H9 (cell line): ENCODE measurements around the gene POFUT2. TPM values are rescaled to one million over a fixed set of nuclear protein-coding genes. Genes with fewer than 3 reads are reported as not detected.

Experiments
- DNase-seq: peaks from one replicate; pipeline ENCODE4 v3.0.0-alpha.2; 2017
- H2AFZ ChIP-seq: one replicate; pipeline ENCODE4 v1.6.1; 2013; ENCODE audit warnings: mild to moderate bottlenecking, low read length, control low read depth, moderate library complexity
- H2AK5ac ChIP-seq: 2 replicates; pipeline ENCODE4 v1.6.1; 2013; ENCODE audit warnings: low read length, control low read depth, mixed read lengths; ENCODE audit not compliant: insufficient read length
- H2BK120ac ChIP-seq: one replicate; pipeline ENCODE4 v1.6.1; 2013; ENCODE audit warnings: low read depth, mild to moderate bottlenecking, low read length, control low read depth, inconsistent platforms; ENCODE audit not compliant: poor library complexity, severe bottlenecking
- H2BK12ac ChIP-seq: 2 replicates; pipeline ENCODE4 v1.6.1; 2013; ENCODE audit warnings: low read length, control low read depth, mixed read lengths, low read depth; ENCODE audit not compliant: insufficient read length
- H2BK15ac ChIP-seq: 2 replicates; pipeline ENCODE4 v1.6.1; 2013; ENCODE audit warnings: low read depth, low read length, control low read depth
- H2BK20ac ChIP-seq: one replicate; pipeline ENCODE4 v1.6.1; 2013; ENCODE audit warnings: low read depth, mild to moderate bottlenecking, low read length, control low read depth, inconsistent platforms; ENCODE audit not compliant: poor library complexity, severe bottlenecking
- H2BK5ac ChIP-seq: 2 replicates; pipeline ENCODE4 v1.6.1; 2013; ENCODE audit warnings: low read length, control low read depth, mixed read lengths; ENCODE audit not compliant: insufficient read length
- H3K14ac ChIP-seq: 2 replicates; pipeline ENCODE4 v1.6.1; 2013; ENCODE audit warnings: low read length, control low read depth; ENCODE audit not compliant: insufficient read depth
- H3K18ac ChIP-seq: 2 replicates; pipeline ENCODE4 v1.6.1; 2013; ENCODE audit warnings: low read depth, mild to moderate bottlenecking, mixed read lengths, low read length, control low read depth; ENCODE audit not compliant: insufficient read length
- H3K23ac ChIP-seq: 2 replicates; pipeline ENCODE4 v1.6.1; 2013; ENCODE audit warnings: low read length, control low read depth, mixed read lengths, low read depth; ENCODE audit not compliant: insufficient read length
- H3K23me2 ChIP-seq: 2 replicates; pipeline ENCODE4 v1.6.1; 2013; ENCODE audit warnings: low read depth, mild to moderate bottlenecking, mixed read lengths, low read length, control low read depth; ENCODE audit not compliant: insufficient read length, poor library complexity, severe bottlenecking
- H3K27ac ChIP-seq: 2 replicates; pipeline ENCODE4 v1.5.1; 2013; ENCODE audit warnings: low read length, control low read depth, mixed read lengths, low read depth; ENCODE audit not compliant: insufficient read length
- H3K27me3 ChIP-seq: 2 replicates; pipeline ENCODE4 v1.6.1; 2013; ENCODE audit warnings: low read length, control low read depth, inconsistent platforms; ENCODE audit not compliant: insufficient read depth
- H3K4ac ChIP-seq: 2 replicates; pipeline ENCODE4 v1.6.1; 2013; ENCODE audit warnings: low read depth, mild to moderate bottlenecking, control low read depth, inconsistent platforms, low read length, moderate library complexity
- H3K4me1 ChIP-seq: 2 replicates; pipeline ENCODE4 v1.6.1; 2013; ENCODE audit warnings: low read length, control low read depth, inconsistent platforms; ENCODE audit not compliant: insufficient read depth
- H3K4me2 ChIP-seq: 2 replicates; pipeline ENCODE4 v1.6.1; 2013; ENCODE audit warnings: low read length, control low read depth, mixed read lengths; ENCODE audit not compliant: insufficient read length, insufficient read depth
- H3K56ac ChIP-seq: 2 replicates; pipeline ENCODE4 v1.6.1; 2013; ENCODE audit warnings: low read depth, mild to moderate bottlenecking, mixed read lengths, low read length, control low read depth; ENCODE audit not compliant: insufficient read length
- H3K79me1 ChIP-seq: 2 replicates; pipeline ENCODE4 v1.6.1; 2013; ENCODE audit warnings: low read depth, mild to moderate bottlenecking, moderate library complexity, low read length, control low read depth, inconsistent platforms; ENCODE audit not compliant: insufficient read depth, poor library complexity, severe bottlenecking
- H3K79me2 ChIP-seq: 2 replicates; pipeline ENCODE4 v1.6.1; 2013; ENCODE audit warnings: low read length, control low read depth, inconsistent platforms; ENCODE audit not compliant: insufficient read depth
- H3K9ac ChIP-seq: 2 replicates; pipeline ENCODE4 v1.6.1; 2013; ENCODE audit warnings: low read length, control low read depth, mixed read lengths; ENCODE audit not compliant: insufficient read length; ENCODE audit errors: extremely low read depth
- H3K9me3 ChIP-seq: one replicate; pipeline ENCODE4 v1.6.1; 2013; ENCODE audit warnings: low read depth, low read length, inconsistent platforms; ENCODE audit not compliant: control insufficient read depth
- H3T11ph ChIP-seq: one replicate; pipeline ENCODE4 v1.6.1; 2013; ENCODE audit warnings: mild to moderate bottlenecking, low read length, control low read depth, inconsistent platforms
- H4K20me1 ChIP-seq: one replicate; pipeline ENCODE4 v1.6.1; 2013; ENCODE audit not compliant: control insufficient read depth, insufficient read length, insufficient read depth
- H4K5ac ChIP-seq: 2 replicates; pipeline ENCODE4 v1.6.1; 2013; ENCODE audit warnings: low read depth, mild to moderate bottlenecking, mixed read lengths, low read length, control low read depth; ENCODE audit not compliant: insufficient read length
- H4K8ac ChIP-seq: replicated peaks from 2 replicates; pipeline ENCODE4 v1.6.1; 2013; ENCODE audit warnings: low read length, control low read depth, mixed read lengths, low read depth; ENCODE audit not compliant: insufficient read length
- H4K91ac ChIP-seq: 2 replicates; pipeline ENCODE4 v1.6.1; 2013; ENCODE audit warnings: low read depth, mild to moderate bottlenecking, moderate library complexity, mixed read lengths, low read length, control low read depth; ENCODE audit not compliant: insufficient read length
- H3K27ac Mint-ChIP-seq, 3 experiments: 2 replicates in 2 of 3; 3 replicates in 1 of 3; pipeline ENCODE4 v1.8.0; 2020 to 2021; ENCODE audit warnings: mixed read lengths in 3 of 3, mild to moderate bottlenecking in 1 of 3, moderate library complexity in 1 of 3
- H3K27me3 Mint-ChIP-seq: 2 replicates; pipeline ENCODE4 v1.8.0; 2021; ENCODE audit warnings: low read depth, mild to moderate bottlenecking, moderate library complexity, mixed read lengths
- H3K36me3 Mint-ChIP-seq, 3 experiments: 2 replicates in 2 of 3; 3 replicates in 1 of 3; pipeline ENCODE4 v1.8.0; 2020 to 2021; ENCODE audit warnings: low read depth in 3 of 3, mixed read lengths in 3 of 3; ENCODE audit not compliant: insufficient read depth in 1 of 3
- H3K4me1 Mint-ChIP-seq, 2 experiments: 2 replicates each; pipeline ENCODE4 v1.8.0; 2020; ENCODE audit warnings: mixed read lengths in 2 of 2
- H3K4me3 Mint-ChIP-seq, 2 experiments: 2 replicates in 1 of 2; 3 replicates in 1 of 2; pipeline ENCODE4 v1.8.0; 2020 to 2021; ENCODE audit warnings: mild to moderate bottlenecking in 2 of 2, mixed read lengths in 2 of 2, moderate library complexity in 1 of 2
- H3K9me3 Mint-ChIP-seq, 2 experiments: 2 replicates in 1 of 2; 3 replicates in 1 of 2; pipeline ENCODE4 v1.8.0; 2020; ENCODE audit warnings: mild to moderate bottlenecking in 2 of 2, mixed read lengths in 2 of 2, moderate library complexity in 1 of 2
- WGBS: extraction: QIAGEN DNeasy Blood & Tissue Kit; methylation state at CpG from one replicate; pipeline ENCODE4 v1.1.7; 2013; ENCODE audit warnings: missing lambda C conversion rate, low lambda C conversion rate, mixed read lengths; ENCODE audit not compliant: insufficient read length; ENCODE audit errors: extremely low coverage; 5-methylcytosine and 5-hydroxymethylcytosine counted together
- total RNA-seq: library from RNA; stranded (reverse); gene quantifications from 2 replicates; pipeline ENCODE4 v1.2.1, GENCODE V29; 2021
- TF ChIP-seq, protein P1 (sequence below): fragments of 200-600 bp; sonication (generic); conservative IDR thresholded peaks from 3 replicates; pipeline ENCODE4 v1.8.0; 2021; ENCODE audit warnings: antibody characterized with exemption, mild to moderate bottlenecking

POFUT2 gene
- total RNA-seq, 1 experiment from 2014 or later, result 34.8 TPM

GRCh38 chr21:45286671-45287437 lies 841 bp downstream of the POFUT2 start:
- no peak overlapping the region for H2BK120ac ChIP-seq
- peaks cover 4% of the 10 kb centered on the region for H3K23me2 ChIP-seq
- no peak overlapping the region for H2AFZ ChIP-seq
- no peaks in the 10 kb centered on the region for H3K27me3 ChIP-seq
- H3K18ac ChIP-seq, result no peak overlapping the region
- Mint-ChIP-seq H3K4me1 (peaks cover 7 to 9% of the 10 kb centered on the region in 2 experiments), H3K9me3 (no peaks in the 10 kb centered on the region), H3K27ac (peak overlapping the region in 2 of 3 experiments; percentile 23 to 93; a peak in 1 of 7 replicates), H3K36me3 (peaks cover 20 to 46% (median 27%) of the 10 kb centered on the region in 3 experiments; a peak in 6 of 7 replicates), H3K4me3 (peak overlapping the region; percentile 84 to 89), H3K27me3 (no peaks in the 10 kb centered on the region)
- H3K4me2 ChIP-seq, result peak overlapping the region; percentile 65
- H2BK12ac ChIP-seq, result no peak overlapping the region
- H2BK15ac ChIP-seq, result no peak overlapping the region
- no peak overlapping the region for H3T11ph ChIP-seq
- H2BK20ac ChIP-seq, result no peak overlapping the region
- no peak overlapping the region for H3K56ac ChIP-seq
- WGBS, result no CpG with 5 or more reads among the region's 54 CpGs
- TF ChIP-seq, protein P1, sequence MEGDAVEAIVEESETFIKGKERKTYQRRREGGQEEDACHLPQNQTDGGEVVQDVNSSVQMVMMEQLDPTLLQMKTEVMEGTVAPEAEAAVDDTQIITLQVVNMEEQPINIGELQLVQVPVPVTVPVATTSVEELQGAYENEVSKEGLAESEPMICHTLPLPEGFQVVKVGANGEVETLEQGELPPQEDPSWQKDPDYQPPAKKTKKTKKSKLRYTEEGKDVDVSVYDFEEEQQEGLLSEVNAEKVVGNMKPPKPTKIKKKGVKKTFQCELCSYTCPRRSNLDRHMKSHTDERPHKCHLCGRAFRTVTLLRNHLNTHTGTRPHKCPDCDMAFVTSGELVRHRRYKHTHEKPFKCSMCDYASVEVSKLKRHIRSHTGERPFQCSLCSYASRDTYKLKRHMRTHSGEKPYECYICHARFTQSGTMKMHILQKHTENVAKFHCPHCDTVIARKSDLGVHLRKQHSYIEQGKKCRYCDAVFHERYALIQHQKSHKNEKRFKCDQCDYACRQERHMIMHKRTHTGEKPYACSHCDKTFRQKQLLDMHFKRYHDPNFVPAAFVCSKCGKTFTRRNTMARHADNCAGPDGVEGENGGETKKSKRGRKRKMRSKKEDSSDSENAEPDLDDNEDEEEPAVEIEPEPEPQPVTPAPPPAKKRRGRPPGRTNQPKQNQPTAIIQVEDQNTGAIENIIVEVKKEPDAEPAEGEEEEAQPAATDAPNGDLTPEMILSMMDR, result no peak
- H4K8ac ChIP-seq, result no peak overlapping the region
- no peak overlapping the region for H4K91ac ChIP-seq
- H3K14ac ChIP-seq, result no peak overlapping the region
- H3K27ac ChIP-seq, result no peak overlapping the region
- peak overlapping the region; percentile 49 for H3K9ac ChIP-seq
- no peaks in the 10 kb centered on the region for H4K20me1 ChIP-seq
- H3K4ac ChIP-seq, result no peak overlapping the region
- H3K79me2 ChIP-seq, result no peaks in the 10 kb centered on the region
- peak; percentile 91 for DNase-seq
- H2AK5ac ChIP-seq, result no peak overlapping the region
- H3K9me3 ChIP-seq, result no peaks in the 10 kb centered on the region
- H2BK5ac ChIP-seq, result no peak overlapping the region
- no peak overlapping the region for H3K23ac ChIP-seq
- H4K5ac ChIP-seq, result no peak overlapping the region
- H3K4me1 ChIP-seq, result no peaks in the 10 kb centered on the region
- no peaks in the 10 kb centered on the region for H3K79me1 ChIP-seq
